AG04450 (cell line): ENCODE data around the gene PTGR3. TPM values are rescaled to one million over a fixed set of nuclear protein-coding genes. Genes with fewer than 3 reads are reported as not detected.

Experiments used
- polyA plus RNA-seq: library from polyadenylated mRNA; depleted of rRNA; stranded (reverse); fragments of >200 nt; gene quantifications from 2 replicates; pipeline ENCODE4 v1.2.3, GENCODE V29; 2011; rRNA removed

Gene PTGR3
- polyA plus RNA-seq, 1 experiment: 30.9 TPM

Other genes with a start within 250 kb of the PTGR3 start
- 3.9 and 5.5 TPM in 2 replicates for gene TSHZ1, start 1.7 kb upstream of the PTGR3 start, polyA plus RNA-seq
- gene SMIM21, start 218.6 kb upstream of the PTGR3 start, polyA plus RNA-seq: not detected in 2 replicates